Sigmoid colon (tissue), 7 donors: Measurements from ENCODE around the gene PIAS1. TPM values are rescaled to one million over a fixed set of nuclear protein-coding genes. Genes with fewer than 3 reads are reported as not detected.

Experiments used
- DNase-seq: peaks from one replicate; pipeline ENCODE4 v3.0.0-alpha.2; 2019
- H3K27ac ChIP-seq, 4 donors: fragments of 200-600 bp; sonication (generic); one replicate each; pipeline ENCODE4 v1.5.1; 2016 to 2019; ENCODE audit warnings: mild to moderate bottlenecking in 1 of 4
- H3K27me3 ChIP-seq, 3 donors: fragments of 200-600 bp; sonication (generic); one replicate each; pipeline ENCODE4 v1.5.1; 2019; ENCODE audit warnings: mild to moderate bottlenecking in 1 of 3
- H3K36me3 ChIP-seq, 4 donors: fragments of 200-600 bp; sonication (generic); one replicate each; pipeline ENCODE4 v1.5.1; 2016 to 2019
- H3K4me1 ChIP-seq, 4 donors: fragments of 200-600 bp; sonication (generic); one replicate each; pipeline ENCODE4 v1.5.1; 2017 to 2019
- H3K4me3 ChIP-seq, 4 donors: fragments of 200-600 bp; sonication (generic); one replicate each; pipeline ENCODE4 v1.5.1; 2017 to 2019; ENCODE audit warnings: mild to moderate bottlenecking in 2 of 4, moderate library complexity in 1 of 4
- H3K9me3 ChIP-seq, 4 donors: fragments of 200-600 bp in 3 of 4; sonication (generic) in 3 of 4; one replicate each; pipeline versions ENCODE4 v1.5.1 to v1.6.1; 2013 to 2019
- EP300 ChIP-seq, 4 donors: sonication (generic); formaldehyde crosslinking; IDR thresholded peaks; one replicate each; pipeline ENCODE4 v1.6.1; 2017; ENCODE audit warnings: antibody characterized with exemption in 4 of 4
- POLR2A ChIP-seq, 2 donors: fragments of 450-650 bp; IDR thresholded peaks; one replicate each; pipeline ENCODE4 v1.6.1; 2016; ENCODE audit warnings: antibody characterized with exemption in 2 of 2, mild to moderate bottlenecking in 2 of 2, moderate library complexity in 2 of 2
- POLR2AphosphoS5 ChIP-seq, 4 donors: sonication (generic); formaldehyde crosslinking; IDR thresholded peaks; one replicate each; pipeline ENCODE4 v1.6.1; 2017; ENCODE audit warnings: antibody characterized with exemption in 4 of 4
- WGBS, 2 donors: extraction: QIAGEN DNeasy Blood & Tissue Kit; methylation state at CpG; one replicate each; pipeline ENCODE4 v1.1.7; 2013; 5-methylcytosine and 5-hydroxymethylcytosine counted together
- intact Hi-C: fragments of 100-400 bp; cut with DNase I; formaldehyde crosslinking; loops from one replicate; pipeline ENCODE4 v1.15.1; 2023
- polyA plus RNA-seq, 3 donors: library from polyadenylated mRNA; stranded (reverse); fragments of 200-250 nt; gene quantifications; one replicate each; pipeline ENCODE4 v1.2.3, GENCODE V29; 2013
- total RNA-seq, 4 donors: library from RNA; depleted of rRNA; stranded (reverse); fragments of >200 nt; gene quantifications; one replicate each; pipeline ENCODE4 v1.1.0, GENCODE V29; 2016
- TF ChIP-seq, protein P1 (sequence below), 4 experiments: fragments of 450-650 bp in 3 of 4; fragments of 200-600 bp in 1 of 4; IDR thresholded peaks; one replicate each; pipeline ENCODE4 v1.5.1; 2016 to 2019; ENCODE audit warnings: antibody characterized with exemption in 4 of 4, mild to moderate bottlenecking in 3 of 4, moderate library complexity in 2 of 4
- donor health status: healthy with polysubstance abuse.
- donor health status: Bipolar disorder and iron deficiency.
- donor health status: healthy.

PIAS1 gene
- total and polyA plus RNA-seq, 7 donors: 7.2 to 75.4 (median 55.9) TPM

DNA sequence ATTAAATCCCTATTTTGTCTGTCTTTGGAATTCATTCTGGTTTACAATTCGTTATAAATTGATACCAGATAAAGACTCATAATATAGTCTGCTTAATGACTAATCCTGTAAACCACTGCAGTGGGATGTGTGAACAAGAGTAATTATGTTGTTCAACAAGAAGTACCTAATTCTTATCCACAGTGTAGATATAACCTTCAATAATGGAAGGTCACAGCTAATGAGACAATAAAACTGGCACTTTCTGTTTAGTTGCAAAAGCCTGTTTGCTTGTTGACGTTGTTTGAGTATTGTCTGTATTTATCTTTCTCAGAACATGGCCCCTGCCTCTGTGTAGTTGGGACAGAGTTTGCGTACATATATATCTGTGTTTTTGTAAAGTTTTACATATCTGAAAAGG lies 26.7 kb downstream of the PIAS1 start:
- H3K9me3 ChIP-seq: no peaks in the 10 kb centered on the region
- DNase-seq: no peak
- H3K4me3 ChIP-seq: no peak overlapping the region
- peaks cover 0 to 94% (median 72%) of the 10 kb centered on the region in 4 donors for H3K4me1 ChIP-seq
- TF ChIP-seq EP300 (IDR thresholded peaks at IDR 0.05) (no peak), POLR2AphosphoS5 (IDR thresholded peaks at IDR 0.05) (no peak), POLR2A (IDR thresholded peaks at IDR 0.05) (no peak)
- TF ChIP-seq, protein P1, sequence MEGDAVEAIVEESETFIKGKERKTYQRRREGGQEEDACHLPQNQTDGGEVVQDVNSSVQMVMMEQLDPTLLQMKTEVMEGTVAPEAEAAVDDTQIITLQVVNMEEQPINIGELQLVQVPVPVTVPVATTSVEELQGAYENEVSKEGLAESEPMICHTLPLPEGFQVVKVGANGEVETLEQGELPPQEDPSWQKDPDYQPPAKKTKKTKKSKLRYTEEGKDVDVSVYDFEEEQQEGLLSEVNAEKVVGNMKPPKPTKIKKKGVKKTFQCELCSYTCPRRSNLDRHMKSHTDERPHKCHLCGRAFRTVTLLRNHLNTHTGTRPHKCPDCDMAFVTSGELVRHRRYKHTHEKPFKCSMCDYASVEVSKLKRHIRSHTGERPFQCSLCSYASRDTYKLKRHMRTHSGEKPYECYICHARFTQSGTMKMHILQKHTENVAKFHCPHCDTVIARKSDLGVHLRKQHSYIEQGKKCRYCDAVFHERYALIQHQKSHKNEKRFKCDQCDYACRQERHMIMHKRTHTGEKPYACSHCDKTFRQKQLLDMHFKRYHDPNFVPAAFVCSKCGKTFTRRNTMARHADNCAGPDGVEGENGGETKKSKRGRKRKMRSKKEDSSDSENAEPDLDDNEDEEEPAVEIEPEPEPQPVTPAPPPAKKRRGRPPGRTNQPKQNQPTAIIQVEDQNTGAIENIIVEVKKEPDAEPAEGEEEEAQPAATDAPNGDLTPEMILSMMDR (IDR thresholded peaks at IDR 0.05): no peak
- no peaks in the 10 kb centered on the region for H3K36me3 ChIP-seq
- H3K27me3 ChIP-seq: no peaks in the 10 kb centered on the region
- no peak overlapping the region for H3K27ac ChIP-seq
- WGBS, 2 donors: 66 to 73% methylated on average over 3 of the region's 3 CpGs
- intact Hi-C loops: no loop called here

DNA sequence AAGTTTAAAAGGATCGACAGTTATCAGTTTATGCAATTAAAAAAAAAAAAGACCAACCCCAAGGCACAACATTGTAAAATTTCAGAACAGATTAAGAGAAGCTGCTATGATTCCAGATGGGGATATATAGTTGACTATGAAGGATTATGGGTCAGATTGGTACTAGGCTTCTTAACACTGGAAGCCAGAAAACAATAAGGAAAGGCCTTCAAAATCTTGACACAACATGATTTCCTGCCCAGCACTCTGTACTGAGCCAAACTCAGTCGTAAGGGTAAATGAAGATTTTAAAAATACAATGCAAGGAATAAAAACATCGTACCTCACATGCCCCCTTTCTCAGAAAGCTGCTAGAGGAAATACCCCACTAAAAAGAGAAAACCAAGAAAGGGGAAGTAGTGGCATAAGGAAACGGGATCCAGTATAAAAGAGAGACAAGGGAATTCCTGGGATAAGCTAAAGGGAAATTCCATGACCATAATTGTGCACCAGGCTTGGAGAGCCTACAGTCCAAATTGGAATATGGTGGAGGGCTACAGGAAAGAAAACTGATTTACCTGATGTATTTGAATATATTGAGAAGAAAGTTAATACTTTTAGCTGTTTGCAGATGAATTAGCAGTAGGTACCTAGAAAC lies 27.9 kb downstream of the PIAS1 start:
- Histone ChIP-seq H3K36me3 (peaks cover 0 to 8% (median 0%) of the 10 kb centered on the region in 4 donors), H3K27me3 (no peaks in the 10 kb centered on the region), H3K9me3 (no peaks in the 10 kb centered on the region), H3K4me3 (no peak overlapping the region), H3K27ac (no peak overlapping the region), H3K4me1 (peaks cover 0 to 90% (median 62%) of the 10 kb centered on the region in 4 donors)
- WGBS, 2 donors: 48 to 70% methylated on average over 4 of the region's 4 CpGs
- TF ChIP-seq EP300 (IDR thresholded peaks at IDR 0.05): no peak
- no peak for TF ChIP-seq POLR2AphosphoS5 (IDR thresholded peaks at IDR 0.05)
- TF ChIP-seq, protein P1 (IDR thresholded peaks at IDR 0.05): no peak
- no peak for TF ChIP-seq POLR2A (IDR thresholded peaks at IDR 0.05)
- intact Hi-C loops: no loop called here
- no peak for DNase-seq

DNA sequence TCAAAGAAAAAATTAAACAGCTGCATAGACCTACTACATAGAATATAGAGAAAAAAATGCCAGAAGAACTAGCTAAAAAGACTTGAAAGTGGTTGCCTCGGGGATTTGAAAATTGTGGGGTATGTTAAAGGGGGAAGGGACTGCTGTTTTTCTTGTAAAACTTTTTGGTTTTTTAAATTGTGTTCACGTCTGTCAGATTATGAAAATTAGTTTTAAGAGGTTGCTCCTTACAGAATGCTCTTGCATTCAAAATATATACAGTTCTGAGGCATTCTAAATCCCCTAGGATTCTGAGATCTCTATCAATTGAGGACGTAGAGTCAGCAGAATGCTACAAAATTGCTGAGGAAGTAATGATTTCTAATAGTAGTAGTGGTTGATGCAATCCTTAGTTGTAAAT lies 28.6 kb downstream of the PIAS1 start:
- Histone ChIP-seq H3K9me3 (no peaks in the 10 kb centered on the region), H3K36me3 (peaks cover 0 to 12% (median 0%) of the 10 kb centered on the region in 4 donors), H3K4me1 (peaks cover 0 to 89% (median 58%) of the 10 kb centered on the region in 4 donors), H3K27me3 (no peaks in the 10 kb centered on the region), H3K4me3 (no peak overlapping the region), H3K27ac (no peak overlapping the region)
- intact Hi-C loops: no loop called here
- no peak for DNase-seq
- 53 to 62% methylated on average over 3 of the region's 3 CpGs for WGBS, 2 donors
- TF ChIP-seq POLR2AphosphoS5 (IDR thresholded peaks at IDR 0.05): no peak
- no peak for TF ChIP-seq EP300 (IDR thresholded peaks at IDR 0.05)
- no peak for TF ChIP-seq POLR2A (IDR thresholded peaks at IDR 0.05)
- TF ChIP-seq, protein P1 (IDR thresholded peaks at IDR 0.05): no peak

DNA sequence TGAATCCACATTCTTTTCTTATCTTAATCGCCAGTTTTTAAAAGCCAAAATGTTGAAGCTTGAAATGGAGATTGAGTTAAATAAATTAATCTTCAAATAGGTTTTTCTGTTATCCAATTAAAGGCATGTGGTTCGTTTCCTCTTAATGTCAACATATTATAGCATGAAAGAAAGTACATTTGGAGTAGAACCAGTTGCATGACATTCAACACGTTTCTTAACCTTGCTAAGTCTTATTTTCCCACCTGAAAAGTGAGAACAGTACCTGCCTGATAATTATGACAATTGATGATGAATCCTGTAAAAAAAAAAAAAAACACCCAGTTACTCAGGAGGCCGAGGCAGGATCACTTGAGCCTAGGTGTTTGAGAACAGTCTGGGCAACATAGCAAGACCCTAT lies 29.3 kb downstream of the PIAS1 start:
- peaks cover 0 to 12% (median 0%) of the 10 kb centered on the region in 4 donors for H3K36me3 ChIP-seq
- no peaks in the 10 kb centered on the region for H3K9me3 ChIP-seq
- no peaks in the 10 kb centered on the region for H3K27me3 ChIP-seq
- TF ChIP-seq POLR2AphosphoS5 (IDR thresholded peaks at IDR 0.05) (no peak), EP300 (IDR thresholded peaks at IDR 0.05) (no peak), POLR2A (IDR thresholded peaks at IDR 0.05) (no peak)
- peaks cover 0 to 89% (median 50%) of the 10 kb centered on the region in 4 donors for H3K4me1 ChIP-seq
- no peak overlapping the region for H3K27ac ChIP-seq
- no peak overlapping the region for H3K4me3 ChIP-seq
- no peak for DNase-seq
- intact Hi-C loops: no loop called here
- 86 to 90% methylated on average over 4 of the region's 4 CpGs for WGBS, 2 donors

DNA sequence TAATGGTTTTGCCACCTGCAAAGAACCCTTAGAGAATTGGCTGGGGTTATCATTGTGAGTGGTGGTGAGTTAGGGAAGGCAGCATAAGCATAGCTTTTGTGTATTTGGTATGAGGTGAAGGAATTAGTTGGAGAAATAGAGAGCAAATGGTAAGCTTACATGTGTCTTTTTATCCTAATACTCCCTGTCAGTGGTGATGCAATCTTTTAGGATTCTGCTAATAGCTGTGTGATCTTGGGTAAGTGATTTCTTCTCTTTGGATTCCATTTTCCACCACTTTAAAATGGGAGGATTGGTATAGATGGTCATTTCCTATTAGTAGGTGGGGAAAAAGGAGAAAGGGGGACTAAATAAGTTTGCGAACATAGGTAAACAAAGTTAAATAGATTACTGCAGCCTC lies 30.9 kb downstream of the PIAS1 start:
- H3K4me1 ChIP-seq: peaks cover 0 to 81% (median 43%) of the 10 kb centered on the region in 4 donors
- no peaks in the 10 kb centered on the region for H3K9me3 ChIP-seq
- WGBS, 2 donors: 96 to 100% methylated on average over 1 of the region's 1 CpG
- H3K27me3 ChIP-seq: no peaks in the 10 kb centered on the region
- no peak for DNase-seq
- no peak overlapping the region for H3K27ac ChIP-seq
- TF ChIP-seq POLR2AphosphoS5 (IDR thresholded peaks at IDR 0.05): no peak
- TF ChIP-seq EP300 (IDR thresholded peaks at IDR 0.05): no peak
- TF ChIP-seq POLR2A (IDR thresholded peaks at IDR 0.05): no peak
- TF ChIP-seq, protein P1 (IDR thresholded peaks at IDR 0.05): no peak
- intact Hi-C loops: no loop called here
- no peak overlapping the region for H3K4me3 ChIP-seq
- H3K36me3 ChIP-seq: peaks cover 0 to 15% (median 0%) of the 10 kb centered on the region in 4 donors
